HuH-7.5 (cell line): ENCODE measurements around the gene PYGB.
A peak's percentile ranks its signal among the peaks of the same experiment; 100 is the strongest.

Experiments
- DNase-seq: peaks from one replicate; pipeline ENCODE4 v3.0.0; 2011; ENCODE audit warnings: low spot score

Gene PYGB

DNA sequence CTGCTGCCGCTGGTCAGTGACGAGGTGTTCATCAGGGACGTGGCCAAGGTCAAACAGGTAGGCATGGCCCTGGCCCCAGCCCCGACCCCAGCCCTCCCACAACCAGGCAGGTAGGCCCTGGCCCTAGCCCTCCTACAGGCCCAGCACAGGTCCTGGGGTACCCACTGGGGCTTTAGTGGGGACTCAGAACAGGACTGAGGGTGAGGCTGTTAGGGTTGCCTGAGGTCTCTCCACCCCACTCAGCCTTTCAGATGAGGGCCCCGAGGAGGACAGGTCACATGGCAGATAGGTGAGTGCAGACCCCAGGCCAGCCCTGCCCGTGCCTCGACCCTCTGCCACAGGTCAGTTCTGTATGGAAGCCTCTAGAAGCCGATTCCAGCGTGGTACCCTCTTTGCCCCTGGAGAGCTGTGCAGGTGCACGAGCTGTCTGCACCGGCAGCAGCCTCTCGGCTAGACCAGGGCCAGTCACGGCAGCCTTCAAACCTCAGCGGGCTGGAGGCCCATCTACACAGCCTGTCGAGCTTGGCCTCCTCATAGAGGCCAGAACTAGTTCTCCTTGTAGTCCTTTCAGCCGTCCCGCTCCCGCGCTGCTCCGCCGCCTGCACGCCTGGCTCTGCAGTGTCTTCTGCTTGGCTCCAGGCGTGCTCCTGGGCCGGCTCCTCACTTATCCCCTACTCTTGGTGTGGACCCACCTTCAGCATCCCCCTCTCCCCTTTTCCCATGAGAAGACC, 35.5 kb downstream of the PYGB start:
- no peak for DNase-seq

DNA sequence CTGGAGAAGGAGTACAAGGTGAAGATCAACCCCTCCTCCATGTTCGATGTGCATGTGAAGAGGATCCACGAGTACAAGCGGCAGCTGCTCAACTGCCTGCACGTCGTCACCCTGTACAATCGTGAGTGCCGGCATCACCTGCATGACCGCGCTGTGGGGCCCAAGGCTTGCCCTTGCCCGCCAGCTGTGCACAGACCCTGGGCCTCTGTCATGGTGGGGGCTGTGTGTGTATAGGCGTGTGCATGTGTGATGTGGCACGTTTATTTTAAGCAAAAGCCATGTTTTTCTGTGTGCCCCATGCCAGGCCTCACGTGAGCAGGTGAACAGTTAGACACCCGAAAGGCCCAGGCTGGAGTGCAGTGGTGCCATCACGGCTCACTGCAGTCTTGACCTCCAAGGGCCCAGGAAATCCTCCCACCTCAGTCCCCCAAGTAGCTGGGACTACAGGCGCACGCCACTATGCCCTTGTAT, 36.3 kb downstream of the PYGB start:
- DNase-seq, result no peak

GRCh38 chr20:25285091-25285647, 37.3 kb downstream of the PYGB start:
- DNase-seq, result no peak

- DNase-seq, result no peak
These were observed 38.2 kb downstream of the PYGB start for GRCh38 chr20:25285856-25286798.

- DNase-seq, result no peak
These were observed 39.0 kb downstream of the PYGB start for GRCh38 chr20:25286917-25287316.

DNA sequence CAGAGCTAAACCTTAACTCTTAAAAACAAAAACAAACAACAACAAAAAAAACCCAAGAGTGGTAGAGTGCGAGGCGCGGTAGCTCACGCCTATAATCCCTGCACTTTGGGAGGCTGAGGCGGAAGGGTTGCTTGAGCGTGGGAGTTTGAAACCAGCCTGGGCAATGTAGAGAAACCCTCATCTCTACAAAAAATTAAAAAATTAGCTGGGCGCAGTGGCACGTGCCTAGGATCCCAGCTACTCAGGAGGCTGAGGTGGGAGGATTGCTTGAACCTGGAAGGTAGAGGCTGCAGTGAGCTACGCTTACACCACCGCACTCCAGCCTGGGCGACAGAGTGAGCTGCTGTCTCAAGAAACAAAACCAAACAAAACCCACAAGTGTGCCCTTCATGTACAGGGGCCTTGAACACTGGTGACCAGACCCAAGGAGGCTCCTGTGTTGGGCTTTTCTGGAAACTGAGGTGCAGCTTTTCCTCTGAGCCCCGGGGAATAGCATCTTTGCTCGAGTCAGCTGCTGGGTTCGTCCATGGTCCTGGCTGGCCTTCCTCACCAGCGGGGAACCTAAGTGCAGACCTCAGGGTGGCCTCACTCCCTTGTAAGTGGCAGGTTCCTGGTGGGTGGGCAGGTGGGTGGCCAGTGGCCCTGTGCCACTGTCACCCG, 39.9 kb downstream of the PYGB start:
- no peak for DNase-seq

- no peak for DNase-seq
These were observed 40.7 kb downstream of the PYGB start for GRCh38 chr20:25288291-25289181.

GRCh38 chr20:25289886-25290597, 42.2 kb downstream of the PYGB start:
- no peak for DNase-seq

DNA sequence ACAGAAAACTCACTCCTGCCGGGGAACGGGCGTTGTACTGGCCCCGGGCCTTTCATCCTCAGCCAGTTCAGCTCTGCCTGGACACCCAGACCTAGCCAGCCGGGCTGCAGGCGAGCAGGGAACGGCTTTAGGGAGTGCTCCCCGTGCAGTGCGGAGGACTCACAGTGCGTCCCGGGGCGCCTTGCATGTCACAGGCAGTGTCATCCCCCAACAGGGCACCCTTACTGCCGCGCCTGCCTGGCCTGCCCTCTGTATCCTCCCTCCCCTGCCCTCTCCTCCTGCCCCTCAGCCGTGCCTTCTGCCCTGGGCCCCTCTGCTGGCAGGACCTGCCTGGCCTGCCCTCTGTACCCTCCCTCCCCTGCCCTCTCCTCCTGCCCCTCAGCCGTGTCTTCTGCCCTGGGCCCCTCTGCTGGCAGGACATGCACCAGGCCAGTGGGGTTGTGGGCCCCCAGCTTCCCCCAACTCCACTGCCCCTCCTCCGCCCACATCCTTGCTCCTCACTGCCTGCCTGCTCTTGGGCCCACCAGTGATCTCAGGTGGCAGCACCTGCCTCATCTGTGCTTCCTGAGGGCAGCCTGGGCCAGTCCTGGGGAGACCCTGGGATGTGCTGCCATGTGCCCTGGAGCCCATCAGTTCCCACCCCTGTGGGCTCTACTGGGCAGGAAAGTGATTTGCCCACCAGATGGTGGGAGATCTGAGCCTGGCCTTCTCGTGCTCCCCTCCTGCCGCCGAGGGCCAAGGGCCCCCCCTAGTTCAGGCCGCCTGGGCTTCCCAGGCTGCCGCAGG, 43.0 kb downstream of the PYGB start:
- DNase-seq, result no peak

DNA sequence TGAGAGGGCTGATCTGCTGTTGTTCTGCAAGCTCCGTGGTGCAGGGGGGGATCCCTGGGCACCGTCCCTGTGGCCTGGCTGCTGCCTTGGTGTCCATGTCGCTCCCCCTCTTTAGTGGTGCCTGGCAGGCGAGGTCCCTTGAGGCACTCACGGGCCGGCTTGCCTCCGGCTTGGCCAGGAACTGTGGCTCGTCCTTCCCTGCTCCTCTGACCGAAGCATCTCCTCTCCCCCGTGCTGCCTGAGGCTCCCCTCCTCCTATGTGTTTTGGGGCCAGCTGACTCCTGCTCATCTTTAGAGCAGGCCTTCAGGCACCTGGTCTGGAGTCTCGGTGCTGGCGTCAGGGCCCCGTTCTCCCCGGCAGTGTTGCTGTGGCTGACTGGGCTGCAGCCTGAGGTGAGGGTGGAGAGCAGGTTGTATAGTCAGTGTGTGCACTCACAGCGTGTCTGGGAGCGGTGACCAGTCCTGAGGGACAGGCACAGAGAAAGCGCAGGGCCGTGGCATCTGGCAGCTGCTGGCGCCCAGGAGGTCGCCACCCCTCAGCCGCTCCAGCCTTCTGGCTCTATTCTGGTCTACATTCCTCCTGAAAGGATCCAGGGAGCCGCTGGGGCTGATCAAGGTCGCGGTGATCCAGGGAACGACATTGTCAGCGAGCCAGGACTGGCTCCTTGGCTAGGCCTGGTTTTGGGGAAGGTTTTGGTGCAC, 43.7 kb downstream of the PYGB start:
- no peak for DNase-seq

DNA sequence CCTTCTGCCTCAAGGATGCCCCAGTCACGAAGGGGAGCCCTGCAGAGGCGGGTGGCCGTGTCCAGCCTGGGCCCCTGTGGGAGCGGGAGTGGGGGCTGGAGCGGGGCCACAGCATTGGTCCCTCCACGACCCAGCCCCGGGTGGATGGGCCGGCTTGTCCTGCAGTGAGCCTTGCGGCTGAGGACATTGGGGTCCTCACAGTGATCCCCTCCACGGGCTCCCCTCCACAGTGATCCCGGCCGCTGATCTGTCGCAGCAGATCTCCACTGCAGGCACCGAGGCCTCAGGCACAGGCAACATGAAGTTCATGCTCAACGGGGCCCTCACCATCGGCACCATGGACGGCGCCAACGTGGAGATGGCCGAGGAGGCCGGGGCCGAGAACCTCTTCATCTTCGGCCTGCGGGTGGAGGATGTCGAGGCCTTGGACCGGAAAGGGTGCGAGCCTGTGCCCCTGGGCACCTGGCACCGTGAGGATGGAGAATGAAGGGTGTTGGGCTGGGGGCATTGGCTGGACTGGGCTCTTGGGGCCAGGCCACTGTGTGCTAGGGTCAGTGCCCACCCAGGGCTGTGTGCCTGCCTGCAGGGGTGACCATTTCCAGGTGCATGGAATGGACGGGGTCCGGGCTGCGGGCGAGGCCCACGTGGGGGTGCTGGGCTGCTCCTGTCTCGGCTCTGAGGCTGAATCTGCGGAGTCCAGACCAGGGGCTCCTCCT, 44.4 kb downstream of the PYGB start:
- no peak for DNase-seq

DNA sequence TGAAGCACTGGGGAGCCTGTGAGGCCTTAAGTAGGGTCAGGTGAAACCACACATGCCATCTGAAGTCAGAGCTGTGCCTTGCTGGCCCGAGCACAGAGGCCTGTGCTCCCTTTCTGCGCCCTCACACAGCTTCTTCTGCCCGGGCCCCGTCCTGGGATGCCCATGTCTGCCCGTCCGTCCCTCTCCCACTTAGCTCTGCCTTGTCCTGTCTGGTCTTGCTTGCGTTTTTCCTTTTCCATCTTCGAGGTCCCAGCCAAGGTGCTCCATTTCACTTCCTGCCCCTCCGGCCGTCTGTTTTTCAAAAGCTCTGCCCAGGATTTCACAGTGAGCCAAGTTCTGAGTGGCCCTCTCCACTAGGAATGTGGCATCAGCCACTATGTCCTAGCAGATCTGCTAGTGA, 45.6 kb downstream of the PYGB start:
- DNase-seq, result no peak

GRCh38 chr20:25293910-25294458, 46.1 kb downstream of the PYGB start:
- DNase-seq, result no peak

- peak; percentile 96 for DNase-seq
These were observed 46.8 kb downstream of the PYGB start for GRCh38 chr20:25294459-25295385.

DNA sequence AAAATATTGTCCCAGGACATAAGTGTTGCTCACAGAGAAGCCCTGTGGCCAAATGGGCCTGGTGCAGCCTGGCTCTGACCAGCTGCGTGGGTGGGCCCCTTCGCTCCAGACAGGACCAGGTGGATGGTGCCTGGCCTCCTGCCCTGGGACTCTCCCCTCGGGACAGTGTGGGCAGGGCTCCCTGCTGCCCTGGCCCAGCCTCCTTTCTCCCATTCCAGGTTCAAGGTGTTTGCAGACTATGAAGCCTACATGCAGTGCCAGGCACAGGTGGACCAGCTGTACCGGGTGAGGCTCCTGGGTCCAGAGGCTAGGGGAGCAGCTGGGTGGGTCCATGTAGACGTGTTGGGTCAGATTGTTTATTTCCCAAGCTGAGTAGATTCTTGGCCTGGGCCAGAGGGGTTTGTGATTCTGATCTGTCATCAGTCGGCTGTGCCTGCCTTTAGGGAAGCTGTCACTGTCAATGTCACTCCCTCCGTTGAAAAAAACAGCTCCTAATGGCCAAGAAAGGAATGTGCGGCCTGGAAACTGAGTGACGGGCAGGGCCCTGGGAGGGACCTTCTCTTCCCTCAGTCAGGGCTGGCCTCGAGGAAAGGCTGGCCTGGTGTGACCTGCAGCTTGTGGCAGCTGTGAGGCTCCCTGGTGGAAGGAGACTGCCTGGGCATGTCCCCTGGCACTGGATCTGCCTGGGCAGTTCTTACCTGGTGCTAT, 47.7 kb downstream of the PYGB start:
- no peak for DNase-seq
